ENCODE measurements around the gene ABHD17C. TPM values are rescaled to one million over a fixed set of nuclear protein-coding genes. Genes with fewer than 3 reads are reported as not detected.

Gene ABHD17C
- total and polyA plus RNA-seq, 2 donors (not counting 3 experiments of a cell fraction or from before 2014, with no cell fraction given): 5.9 to 10.9 TPM

DNA sequence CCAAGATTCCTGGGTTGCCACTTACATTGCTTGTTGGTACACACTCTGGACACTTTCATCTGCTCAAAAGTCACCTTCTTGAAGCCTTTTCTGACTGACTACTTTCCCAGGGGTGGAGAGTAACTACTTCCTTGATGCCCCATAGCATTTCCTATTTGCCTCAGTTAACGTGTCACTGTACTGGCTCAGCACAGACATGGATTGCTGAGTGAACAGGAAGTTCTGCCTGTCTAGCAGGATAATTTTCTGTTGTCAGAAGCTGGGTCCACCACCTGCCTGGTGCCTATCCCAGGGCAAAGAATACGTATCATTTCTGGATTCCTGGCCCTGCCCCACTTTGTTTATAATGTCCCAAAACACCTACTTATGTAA, 15.3 kb upstream of the ABHD17C start:
- Histone ChIP-seq H3K27me3 (ENCODE audit: control insufficient read depth in 2 of 2, insufficient read depth in 2 of 2, low read length in 2 of 2) (peaks cover 10% of the 10 kb centered on the region in 2 experiments), H3K36me3 (ENCODE audit: control insufficient read depth in 2 of 2, extremely low read depth in 1 of 2, insufficient read depth in 2 of 2, low read length in 2 of 2) (no peaks in the 10 kb centered on the region), H2AFZ (ENCODE audit: low read depth, low read length) (no peak overlapping the region), H3K9me3 (replicated peaks; ENCODE audit: control insufficient read depth, insufficient read depth, low read length) (no peaks in the 10 kb centered on the region), H3K79me2 (ENCODE audit: control insufficient read depth, insufficient read depth, low read length) (no peaks in the 10 kb centered on the region), H4K20me1 (replicated peaks; ENCODE audit: control insufficient read depth, extremely low read depth, insufficient read depth, low read length) (no peaks in the 10 kb centered on the region), H3K9ac (replicated peaks; ENCODE audit: extremely low read depth, insufficient read depth, low read length) (no peak overlapping the region), H3K9me1 (replicated peaks; ENCODE audit: control insufficient read depth, extremely low read depth, insufficient read depth, low read length) (no peaks in the 10 kb centered on the region), H3K4me3 (replicated peaks in 1 of 3; ENCODE audit: insufficient read depth in 1 of 3, low read depth in 1 of 3, low read length in 3 of 3) (no peak overlapping the region), H3K4me1 (ENCODE audit: control insufficient read depth, extremely low read depth, insufficient read depth, low read length) (no peaks in the 10 kb centered on the region), H3K4me2 (ENCODE audit: insufficient read depth, low read length) (no peak overlapping the region), H3K27ac (ENCODE audit: insufficient read depth, low read depth, low read length) (no peak overlapping the region)
- CTCF ChIA-PET: interaction anchor here (0.6 kb wide), 1 partner anchor 13 kb away, joined by 3 read pairs; no protein-coding TSS in a partner anchor
- FAIRE-seq: no peak
- POLR2A ChIA-PET: no interaction called here
- TF ChIP-seq FOS (IDR thresholded peaks at IDR 0.05; ENCODE audit: borderline replicate concordance, insufficient read depth, low read length) (no peak), JUN (IDR thresholded peaks at IDR 0.05; ENCODE audit: borderline replicate concordance, insufficient read depth, insufficient read length, low read depth) (no peak), MYC (IDR thresholded peaks at IDR 0.05; ENCODE audit: low read depth, low read length) (no peak), POLR2AphosphoS5 (IDR thresholded peaks at IDR 0.05; ENCODE audit: insufficient read depth, low read depth, low read length) (no peak), POLR2A (IDR thresholded peaks at IDR 0.05; ENCODE audit: low read depth, low read length) (no peak), GATA2 (IDR thresholded peaks at IDR 0.05; ENCODE audit: insufficient read depth, insufficient read length, low read depth, low read length) (no peak), EZH2 (IDR thresholded peaks at IDR 0.05; ENCODE audit: borderline replicate concordance, low read depth, low read length, severe bottlenecking) (no peak)
- TF ChIP-seq, protein P1, sequence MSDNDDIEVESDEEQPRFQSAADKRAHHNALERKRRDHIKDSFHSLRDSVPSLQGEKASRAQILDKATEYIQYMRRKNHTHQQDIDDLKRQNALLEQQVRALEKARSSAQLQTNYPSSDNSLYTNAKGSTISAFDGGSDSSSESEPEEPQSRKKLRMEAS (IDR thresholded peaks at IDR 0.05; ENCODE audit: insufficient read depth, insufficient read length): no peak
- TF ChIP-seq, protein P2, sequence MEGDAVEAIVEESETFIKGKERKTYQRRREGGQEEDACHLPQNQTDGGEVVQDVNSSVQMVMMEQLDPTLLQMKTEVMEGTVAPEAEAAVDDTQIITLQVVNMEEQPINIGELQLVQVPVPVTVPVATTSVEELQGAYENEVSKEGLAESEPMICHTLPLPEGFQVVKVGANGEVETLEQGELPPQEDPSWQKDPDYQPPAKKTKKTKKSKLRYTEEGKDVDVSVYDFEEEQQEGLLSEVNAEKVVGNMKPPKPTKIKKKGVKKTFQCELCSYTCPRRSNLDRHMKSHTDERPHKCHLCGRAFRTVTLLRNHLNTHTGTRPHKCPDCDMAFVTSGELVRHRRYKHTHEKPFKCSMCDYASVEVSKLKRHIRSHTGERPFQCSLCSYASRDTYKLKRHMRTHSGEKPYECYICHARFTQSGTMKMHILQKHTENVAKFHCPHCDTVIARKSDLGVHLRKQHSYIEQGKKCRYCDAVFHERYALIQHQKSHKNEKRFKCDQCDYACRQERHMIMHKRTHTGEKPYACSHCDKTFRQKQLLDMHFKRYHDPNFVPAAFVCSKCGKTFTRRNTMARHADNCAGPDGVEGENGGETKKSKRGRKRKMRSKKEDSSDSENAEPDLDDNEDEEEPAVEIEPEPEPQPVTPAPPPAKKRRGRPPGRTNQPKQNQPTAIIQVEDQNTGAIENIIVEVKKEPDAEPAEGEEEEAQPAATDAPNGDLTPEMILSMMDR (IDR thresholded peaks at IDR 0.05; ENCODE audit: extremely low read depth in 1 of 2, insufficient read depth in 1 of 2, low read depth in 1 of 2, low read length in 2 of 2): no peak
- dilution Hi-C loops (cut with MboI; ENCODE audit: extremely low pct_ligation_motif_present, low sequenced_read_pairs) (no loop called here), intact Hi-C loops (cut with micrococcal nuclease) (no loop called here)
- no TSS peak for BruUV-seq (replicated peaks)
- DNase-seq (ENCODE audit: low read depth, low spot score): no peak

Measured in endothelial cell of umbilical vein (primary cell).